Activated B cell treated with CpG ODN at 0.5 μM for 24 hours (primary cell): Measurements from ENCODE around the gene HAPLN3. TPM values are rescaled to one million over a fixed set of nuclear protein-coding genes. Genes with fewer than 3 reads are reported as not detected.

ENCODE experiments used
- ATAC-seq: fragments of 200-7000 bp; cut with Tn5 transposase; one replicate; pipeline ENCODE4 v1.10.0; 2021; ENCODE audit warnings: low read depth, mild to moderate bottlenecking, moderate library complexity
- CTCF ChIA-PET: fragments of 350-600 bp; sonication (Branson Sonifier 250); formaldehyde crosslinking; loops from one replicate; lab custom pipeline; 2021; ENCODE audit warnings: antibody characterized with exemption; lab: Charles Lee
- POLR2A ChIA-PET: fragments of 350-600 bp; sonication (Branson Sonifier 250); formaldehyde crosslinking; loops from one replicate; lab custom pipeline; 2021; ENCODE audit warnings: antibody characterized with exemption; lab: Charles Lee
- DNase-seq: peaks from one replicate; pipeline ENCODE4 v3.0.0; 2022
- H3K27ac Mint-ChIP-seq: one replicate; pipeline ENCODE4 v1.8.0; 2020; ENCODE audit warnings: mixed read lengths
- H3K27me3 Mint-ChIP-seq: one replicate; pipeline ENCODE4 v1.8.0; 2021; ENCODE audit warnings: mixed read lengths
- H3K36me3 Mint-ChIP-seq: one replicate; pipeline ENCODE4 v1.8.0; 2021; ENCODE audit warnings: low read depth, mixed read lengths
- H3K4me1 Mint-ChIP-seq: one replicate; pipeline ENCODE4 v1.8.0; 2021; ENCODE audit warnings: mixed read lengths
- H3K4me3 Mint-ChIP-seq: one replicate; pipeline ENCODE4 v1.8.0; 2020; ENCODE audit warnings: mild to moderate bottlenecking, mixed read lengths
- H3K9me3 Mint-ChIP-seq: one replicate; pipeline ENCODE4 v1.8.0; 2020; ENCODE audit warnings: mixed read lengths
- intact Hi-C: fragments of 100-400 bp; cut with micrococcal nuclease; formaldehyde crosslinking; loops from one replicate; pipeline ENCODE4 v1.15.1; 2024
- total RNA-seq: library from RNA; stranded (reverse); gene quantifications from 2 replicates; pipeline ENCODE4 v1.2.3, GENCODE V29; 2022
- TF ChIP-seq, protein P1 (sequence below): fragments of 200-600 bp; IDR thresholded peaks from one replicate; pipeline ENCODE4 v1.8.0; 2022; ENCODE audit warnings: antibody characterized with exemption, mild to moderate bottlenecking

The HAPLN3 gene
- total RNA-seq, 1 donor from 2014 or later: 9.1 TPM

DNA sequence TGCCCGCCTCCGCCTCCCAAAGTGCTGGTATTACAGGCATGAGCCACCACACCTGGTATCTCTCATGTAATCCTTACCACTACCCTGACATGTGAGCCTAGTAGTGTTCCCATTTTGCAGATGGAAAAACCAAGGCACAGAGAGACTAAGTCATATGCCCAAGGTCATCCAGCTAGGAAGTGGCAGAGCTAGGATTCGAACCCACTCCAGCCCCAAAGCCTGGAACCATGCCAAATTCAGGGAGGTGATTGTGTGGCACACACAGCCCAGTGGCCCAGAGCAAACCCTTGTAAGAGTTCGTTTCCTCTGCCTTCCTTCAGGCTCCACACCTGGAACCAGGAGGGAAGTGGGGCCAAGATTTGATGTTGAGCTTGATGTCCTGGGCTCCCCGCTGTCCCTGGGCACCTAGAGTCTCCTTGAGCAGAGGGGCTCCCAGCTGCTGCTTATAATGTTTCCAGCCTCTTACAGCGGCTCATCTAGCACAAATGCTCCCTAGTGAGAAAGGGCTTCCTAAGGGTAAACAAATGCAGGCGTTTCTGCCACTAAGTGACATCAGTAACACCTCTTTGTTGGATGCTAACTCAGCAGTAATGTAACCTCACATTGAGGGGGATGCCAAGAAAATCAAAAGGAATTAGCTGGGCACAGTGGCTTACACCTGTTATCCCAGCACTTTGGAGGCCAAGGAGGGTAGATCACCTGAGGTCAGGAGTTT, 3.6 kb downstream of the HAPLN3 start:
- intact Hi-C loops: no loop called here
- CTCF ChIA-PET: interaction anchor here (1.3 kb wide), 1 partner anchor 13 kb away, joined by 3 read pairs; no protein-coding TSS in a partner anchor

DNA sequence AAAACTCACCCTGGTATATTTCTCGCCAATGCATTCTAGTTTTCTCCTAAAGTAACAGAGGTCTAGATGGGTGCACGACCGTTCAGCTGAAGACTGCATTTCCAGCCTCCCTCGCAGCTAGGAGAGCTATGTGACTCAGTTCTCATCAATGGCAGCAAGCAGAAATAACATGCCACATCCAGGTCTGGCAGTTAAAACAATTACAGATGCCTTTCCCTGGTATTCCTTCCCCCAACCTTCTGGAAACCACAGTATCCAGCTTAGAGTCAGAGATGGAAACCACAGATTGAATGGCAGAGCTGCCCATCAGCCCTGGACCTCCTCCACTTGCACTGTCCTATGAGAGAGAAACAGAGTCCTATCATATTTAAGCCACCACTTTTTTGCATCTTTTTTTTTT, 4.8 kb downstream of the HAPLN3 start:
- DNase-seq (no peak), ATAC-seq (no peak)
- Mint-ChIP-seq H3K4me3 (no peak overlapping the region), H3K27me3 (peaks cover 4% of the 10 kb centered on the region), H3K36me3 (no peaks in the 10 kb centered on the region), H3K27ac (no peak overlapping the region), H3K4me1 (peaks cover 8% of the 10 kb centered on the region), H3K9me3 (no peaks in the 10 kb centered on the region)
- CTCF ChIA-PET: no interaction called here
- intact Hi-C loops: no loop called here
- TF ChIP-seq, protein P1, sequence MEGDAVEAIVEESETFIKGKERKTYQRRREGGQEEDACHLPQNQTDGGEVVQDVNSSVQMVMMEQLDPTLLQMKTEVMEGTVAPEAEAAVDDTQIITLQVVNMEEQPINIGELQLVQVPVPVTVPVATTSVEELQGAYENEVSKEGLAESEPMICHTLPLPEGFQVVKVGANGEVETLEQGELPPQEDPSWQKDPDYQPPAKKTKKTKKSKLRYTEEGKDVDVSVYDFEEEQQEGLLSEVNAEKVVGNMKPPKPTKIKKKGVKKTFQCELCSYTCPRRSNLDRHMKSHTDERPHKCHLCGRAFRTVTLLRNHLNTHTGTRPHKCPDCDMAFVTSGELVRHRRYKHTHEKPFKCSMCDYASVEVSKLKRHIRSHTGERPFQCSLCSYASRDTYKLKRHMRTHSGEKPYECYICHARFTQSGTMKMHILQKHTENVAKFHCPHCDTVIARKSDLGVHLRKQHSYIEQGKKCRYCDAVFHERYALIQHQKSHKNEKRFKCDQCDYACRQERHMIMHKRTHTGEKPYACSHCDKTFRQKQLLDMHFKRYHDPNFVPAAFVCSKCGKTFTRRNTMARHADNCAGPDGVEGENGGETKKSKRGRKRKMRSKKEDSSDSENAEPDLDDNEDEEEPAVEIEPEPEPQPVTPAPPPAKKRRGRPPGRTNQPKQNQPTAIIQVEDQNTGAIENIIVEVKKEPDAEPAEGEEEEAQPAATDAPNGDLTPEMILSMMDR: no peak
- POLR2A ChIA-PET: no interaction called here

More for the DNA sequence above, 3.6 kb downstream of the HAPLN3 start:
- POLR2A ChIA-PET: no interaction called here
- Mint-ChIP-seq H3K27me3 (peaks cover 6% of the 10 kb centered on the region), H3K36me3 (no peaks in the 10 kb centered on the region), H3K9me3 (no peaks in the 10 kb centered on the region), H3K4me3 (no peak overlapping the region), H3K27ac (no peak overlapping the region), H3K4me1 (peaks cover 12% of the 10 kb centered on the region)
- ATAC-seq: no peak
- no peak for DNase-seq
- TF ChIP-seq, protein P1: no peak

DNA sequence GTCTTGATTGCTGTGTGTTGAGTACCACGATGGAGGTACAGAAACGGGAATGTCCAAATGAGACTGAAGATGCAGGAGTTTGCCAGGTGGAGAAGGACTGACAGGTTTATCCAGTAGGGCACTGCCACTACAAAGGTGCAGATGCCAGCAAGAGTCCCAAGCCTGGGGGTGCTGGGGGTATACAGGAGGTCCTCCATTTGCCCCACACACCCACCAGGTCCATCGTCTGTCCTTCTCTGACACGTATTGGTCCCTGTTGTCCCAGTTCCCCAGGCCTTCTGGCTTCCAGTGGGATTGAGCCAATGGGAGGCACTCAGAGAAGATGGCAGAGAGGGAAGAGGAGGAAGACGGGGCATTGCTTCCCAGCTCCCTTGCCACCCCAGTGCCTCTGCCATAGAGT, 6.6 kb downstream of the HAPLN3 start:
- no peak overlapping the region for H3K4me3 Mint-ChIP-seq
- CTCF ChIA-PET: no interaction called here
- H3K36me3 Mint-ChIP-seq: no peaks in the 10 kb centered on the region
- intact Hi-C loops: no loop called here
- H3K9me3 Mint-ChIP-seq: no peaks in the 10 kb centered on the region
- ATAC-seq: no peak
- peaks cover 3% of the 10 kb centered on the region for H3K27me3 Mint-ChIP-seq
- no peaks in the 10 kb centered on the region for H3K4me1 Mint-ChIP-seq
- no peak for DNase-seq
- TF ChIP-seq, protein P1: no peak
- no peak overlapping the region for H3K27ac Mint-ChIP-seq
- POLR2A ChIA-PET: no interaction called here

DNA sequence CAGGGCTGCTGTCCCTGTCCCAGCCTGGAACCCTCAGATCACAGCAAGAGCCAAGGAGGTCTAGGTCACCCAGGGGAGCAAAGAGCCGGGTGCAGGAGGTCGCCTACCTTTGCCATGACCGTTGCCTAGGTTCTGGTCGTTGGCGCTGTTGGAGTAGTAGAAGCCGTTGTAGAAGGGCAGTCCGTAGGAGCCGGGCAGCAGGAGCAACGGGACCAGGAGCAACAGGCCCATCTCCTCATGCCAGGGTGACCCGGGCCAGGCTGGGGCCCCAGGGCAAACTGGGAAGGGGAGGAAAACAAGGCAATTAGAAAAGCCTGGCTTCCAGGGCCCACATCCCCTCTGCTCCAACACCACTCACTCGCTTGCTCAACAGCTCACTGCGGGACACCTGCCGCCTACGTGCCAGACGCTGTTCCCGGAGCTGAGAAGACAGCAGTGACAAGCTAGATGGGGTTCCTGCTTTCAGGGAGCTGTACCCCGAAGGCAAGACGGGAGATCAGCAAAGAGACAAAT, 8.2 kb downstream of the HAPLN3 start:
- POLR2A ChIA-PET: no interaction called here
- DNase-seq (no peak), ATAC-seq (no peak)
- H3K4me1 Mint-ChIP-seq: no peaks in the 10 kb centered on the region
- H3K9me3 Mint-ChIP-seq: no peaks in the 10 kb centered on the region
- no peaks in the 10 kb centered on the region for H3K27me3 Mint-ChIP-seq
- TF ChIP-seq, protein P1: no peak
- CTCF ChIA-PET: interaction anchor here (1.0 kb wide), 1 partner anchor 18 kb away, joined by 3 read pairs; no protein-coding TSS in a partner anchor
- intact Hi-C loops: no loop called here
- no peaks in the 10 kb centered on the region for H3K36me3 Mint-ChIP-seq
- no peak overlapping the region for H3K4me3 Mint-ChIP-seq
- H3K27ac Mint-ChIP-seq: no peak overlapping the region

DNA sequence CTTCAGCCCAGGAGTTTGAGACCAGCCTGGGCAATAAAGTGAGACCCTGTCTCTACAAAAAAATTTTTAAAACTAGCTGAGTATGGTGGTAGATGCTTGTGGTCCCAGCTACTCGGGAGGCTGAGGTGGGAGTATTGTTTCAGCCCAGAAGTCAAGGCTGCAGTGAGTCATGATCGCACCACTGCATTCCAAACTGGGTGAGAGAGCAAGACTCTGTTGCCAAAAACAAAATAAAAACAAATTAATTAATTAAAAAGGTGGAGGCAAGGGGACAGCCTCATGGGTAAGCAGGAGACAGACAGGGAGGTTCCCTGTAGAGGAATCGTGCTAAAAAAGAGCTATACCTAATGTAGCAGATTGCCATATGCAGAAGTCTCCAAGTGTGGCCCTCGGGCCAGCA, 12.6 kb downstream of the HAPLN3 start:
- Mint-ChIP-seq H3K36me3 (no peaks in the 10 kb centered on the region), H3K4me3 (no peak overlapping the region), H3K27ac (no peak overlapping the region), H3K9me3 (no peaks in the 10 kb centered on the region), H3K4me1 (no peaks in the 10 kb centered on the region), H3K27me3 (no peaks in the 10 kb centered on the region)
- TF ChIP-seq, protein P1: no peak
- ChIA-PET CTCF (no interaction called here), POLR2A (no interaction called here)
- ATAC-seq (no peak), DNase-seq (no peak)
- intact Hi-C loops: no loop called here
